Coronary artery (tissue), 2 donors: ENCODE data around the gene TTLL6.

Source experiments
- DNase-seq: peaks from one replicate; pipeline ENCODE4 v3.0.0-alpha.2; 2017; ENCODE audit warnings: low spot score
- H3K27ac ChIP-seq, 2 donors: fragments of 200-600 bp; sonication (generic); one replicate each; pipeline ENCODE4 v1.5.1; 2016 to 2019
- H3K4me3 ChIP-seq: fragments of 200-600 bp; sonication (generic); 2 replicates; pipeline ENCODE4 v1.5.1; 2016; ENCODE audit warnings: mild to moderate bottlenecking, moderate library complexity
- TF ChIP-seq, protein P1 (sequence below): fragments of 200-600 bp; sonication (generic); IDR thresholded peaks from one replicate; pipeline ENCODE4 v1.5.1; 2019; ENCODE audit warnings: antibody characterized with exemption

The TTLL6 gene

DNA sequence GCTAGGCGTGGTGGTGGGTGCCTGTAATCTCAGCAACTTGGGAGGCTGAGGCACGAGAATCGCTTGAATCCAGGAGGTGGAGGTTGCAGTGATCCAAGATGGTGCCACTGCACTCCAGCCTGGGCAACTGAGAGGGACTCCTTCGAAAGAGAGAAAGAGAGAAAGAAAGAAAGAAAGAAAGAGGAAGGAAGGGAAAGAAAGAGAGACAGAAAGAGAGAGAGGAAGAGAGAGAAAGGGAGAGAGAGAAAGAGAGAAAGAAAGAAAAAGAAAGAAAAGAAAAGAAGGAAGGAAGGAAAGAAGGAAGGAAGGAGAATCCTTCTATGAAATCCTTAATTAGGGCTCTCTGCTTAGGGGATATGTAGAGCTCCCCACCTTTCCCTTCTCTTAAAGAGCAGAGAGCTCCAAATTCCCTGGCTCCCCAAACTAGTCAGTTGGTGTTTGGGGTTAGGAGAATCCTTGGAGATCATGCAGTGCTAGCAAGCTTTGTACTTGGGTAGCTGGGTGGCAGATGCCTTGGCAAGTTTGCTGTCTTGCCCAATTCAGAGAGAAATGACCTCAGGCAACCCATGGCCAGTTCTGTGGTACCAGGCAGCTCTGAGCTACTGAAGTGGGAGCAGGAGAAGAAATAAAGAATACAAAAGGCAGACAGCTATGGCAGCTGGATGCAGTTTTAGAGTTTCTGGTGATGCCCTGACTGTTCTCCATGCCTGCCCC lies 79.5 kb downstream of the TTLL6 start:
- Histone ChIP-seq H3K4me3 (no peak overlapping the region), H3K27ac (no peak overlapping the region)
- TF ChIP-seq, protein P1, sequence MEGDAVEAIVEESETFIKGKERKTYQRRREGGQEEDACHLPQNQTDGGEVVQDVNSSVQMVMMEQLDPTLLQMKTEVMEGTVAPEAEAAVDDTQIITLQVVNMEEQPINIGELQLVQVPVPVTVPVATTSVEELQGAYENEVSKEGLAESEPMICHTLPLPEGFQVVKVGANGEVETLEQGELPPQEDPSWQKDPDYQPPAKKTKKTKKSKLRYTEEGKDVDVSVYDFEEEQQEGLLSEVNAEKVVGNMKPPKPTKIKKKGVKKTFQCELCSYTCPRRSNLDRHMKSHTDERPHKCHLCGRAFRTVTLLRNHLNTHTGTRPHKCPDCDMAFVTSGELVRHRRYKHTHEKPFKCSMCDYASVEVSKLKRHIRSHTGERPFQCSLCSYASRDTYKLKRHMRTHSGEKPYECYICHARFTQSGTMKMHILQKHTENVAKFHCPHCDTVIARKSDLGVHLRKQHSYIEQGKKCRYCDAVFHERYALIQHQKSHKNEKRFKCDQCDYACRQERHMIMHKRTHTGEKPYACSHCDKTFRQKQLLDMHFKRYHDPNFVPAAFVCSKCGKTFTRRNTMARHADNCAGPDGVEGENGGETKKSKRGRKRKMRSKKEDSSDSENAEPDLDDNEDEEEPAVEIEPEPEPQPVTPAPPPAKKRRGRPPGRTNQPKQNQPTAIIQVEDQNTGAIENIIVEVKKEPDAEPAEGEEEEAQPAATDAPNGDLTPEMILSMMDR = no peak
- DNase-seq = no peak

DNA sequence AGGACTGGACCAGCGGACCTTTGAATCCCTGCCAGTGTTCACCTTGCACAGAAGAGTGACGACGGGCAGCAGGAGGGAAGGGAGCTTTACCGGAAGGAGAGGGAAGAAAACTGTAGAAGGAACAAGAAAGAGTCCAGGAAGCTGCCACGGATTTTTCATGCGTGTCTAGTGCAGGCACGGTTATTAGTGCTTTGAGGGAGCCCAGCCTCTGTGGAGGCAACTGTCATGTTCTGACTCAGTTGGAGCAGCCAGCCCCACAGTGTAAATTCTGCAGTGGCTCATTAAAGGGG lies 82.0 kb downstream of the TTLL6 start:
- TF ChIP-seq, protein P1 = no peak
- DNase-seq = no peak
- H3K27ac ChIP-seq = no peak overlapping the region
- H3K4me3 ChIP-seq = no peak overlapping the region

DNA sequence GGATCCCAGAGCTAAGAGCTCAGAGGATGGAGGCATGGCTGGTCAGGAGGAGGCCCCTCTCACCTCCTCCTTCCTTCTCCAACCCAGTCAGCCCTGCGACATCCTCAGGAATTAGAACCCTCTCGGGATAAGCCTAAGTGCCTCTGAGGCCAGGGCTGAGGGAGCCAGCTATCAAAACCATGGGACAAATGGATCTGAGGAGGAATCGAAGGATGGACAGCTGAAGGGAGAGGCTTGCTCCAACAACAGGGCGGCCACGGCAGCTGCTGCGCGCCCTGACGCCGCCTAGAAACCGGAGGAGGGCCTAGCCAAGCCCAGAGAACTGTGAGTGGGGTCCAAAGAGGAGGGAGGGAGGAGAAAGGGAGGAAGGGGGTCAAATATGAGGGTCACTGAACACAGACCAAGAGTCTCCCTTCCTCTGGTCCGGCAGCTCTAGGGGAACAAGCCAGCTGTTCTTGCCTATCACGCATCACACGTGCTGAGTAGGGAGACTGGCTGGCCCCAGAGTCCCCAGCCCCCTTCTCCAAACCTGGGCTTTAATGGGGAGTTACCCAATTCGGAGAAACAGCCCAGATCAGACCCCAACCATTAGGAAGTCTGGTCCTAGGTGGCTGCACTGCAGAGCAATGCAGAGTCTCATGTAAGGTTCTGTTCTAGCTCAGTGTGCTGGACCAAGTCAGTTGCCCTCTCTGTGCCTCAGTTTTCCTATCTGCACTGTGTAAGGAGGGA lies 82.5 kb downstream of the TTLL6 start:
- H3K4me3 ChIP-seq = no peak overlapping the region
- TF ChIP-seq, protein P1 = no peak
- no peak for DNase-seq
- no peak overlapping the region for H3K27ac ChIP-seq

DNA sequence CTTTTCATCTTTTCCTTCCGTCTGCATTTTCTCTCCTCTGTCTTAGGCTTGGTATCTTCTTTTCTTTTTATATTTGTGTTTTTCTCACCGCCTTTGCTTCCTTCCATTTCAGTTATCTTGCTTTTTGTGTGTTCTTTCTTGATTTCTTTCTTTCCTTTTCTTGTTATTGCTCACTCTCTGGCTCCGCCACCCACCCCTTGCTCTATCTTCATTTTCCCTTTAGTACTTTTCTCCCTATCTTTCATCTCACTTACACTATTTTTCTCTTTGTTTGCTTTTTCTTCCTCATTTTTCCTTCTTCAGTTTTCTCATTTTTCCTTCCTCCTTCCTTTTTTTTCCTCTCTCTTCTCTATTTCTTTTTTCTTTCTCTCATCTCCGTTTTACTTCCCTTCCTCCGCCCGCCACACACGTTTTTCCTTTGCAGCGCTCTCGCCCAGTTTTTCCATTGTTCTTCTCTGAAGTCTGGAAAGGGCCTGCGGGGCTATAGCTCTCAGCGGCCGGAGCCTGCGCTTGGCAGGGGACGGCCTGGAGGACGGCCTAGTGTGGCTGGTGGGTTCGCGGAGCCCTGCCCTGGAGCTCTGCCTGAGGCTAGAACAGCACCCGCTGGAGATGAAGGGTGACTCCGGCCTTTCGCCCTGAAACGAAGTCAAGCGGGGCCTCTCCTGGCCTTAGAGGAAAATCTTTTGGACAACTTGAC lies 83.2 kb downstream of the TTLL6 start:
- no peak for DNase-seq
- Histone ChIP-seq H3K4me3 (no peak overlapping the region), H3K27ac (no peak overlapping the region)
- TF ChIP-seq, protein P1 = no peak

DNA sequence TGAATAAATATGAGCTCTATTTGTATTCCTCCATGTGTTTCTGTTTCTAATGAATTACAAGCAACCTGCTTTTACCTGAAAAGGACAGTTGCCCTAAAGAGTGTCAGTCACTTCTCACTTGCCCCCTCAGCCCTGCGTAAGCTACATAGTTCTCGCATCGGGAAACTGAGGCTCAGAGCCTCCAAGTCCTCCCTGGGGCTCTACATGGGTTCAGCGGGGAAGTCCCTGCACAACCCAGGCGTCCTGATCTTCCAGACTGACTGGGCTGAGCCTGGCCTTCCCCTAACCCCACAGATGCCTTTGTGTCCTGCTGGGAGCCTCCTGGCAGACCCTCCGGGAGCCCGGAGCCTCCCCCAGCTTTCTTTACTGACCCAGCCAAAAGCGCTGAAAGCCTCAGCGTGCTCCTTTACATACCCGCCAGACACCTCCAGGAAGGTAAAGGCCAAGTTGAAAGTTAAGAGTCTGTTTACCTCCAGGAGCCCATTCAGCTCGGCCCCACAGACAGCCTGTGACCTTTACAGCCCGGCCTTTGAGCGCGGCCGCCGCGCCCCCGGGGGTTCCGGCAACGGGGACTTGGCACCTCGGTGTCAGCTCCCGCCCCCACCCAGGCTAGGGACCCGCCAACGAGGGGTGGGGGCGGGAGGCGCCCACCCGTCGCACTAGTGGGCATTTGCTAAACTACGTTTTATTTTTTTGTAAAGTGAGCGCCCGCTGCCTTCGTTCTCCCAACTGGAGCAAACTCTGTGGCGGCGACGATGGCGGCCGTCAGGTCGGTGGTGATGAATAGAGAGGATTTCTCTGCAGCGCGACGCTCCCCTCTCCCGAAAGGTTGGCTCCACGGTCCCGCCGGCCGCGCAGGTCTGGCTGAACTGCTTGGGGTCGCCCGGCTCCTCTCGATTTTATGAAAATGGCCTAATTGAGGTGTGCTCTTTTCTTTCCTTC lies 84.1 kb downstream of the TTLL6 start:
- TF ChIP-seq, protein P1 = no peak
- Histone ChIP-seq H3K4me3 (no peak overlapping the region), H3K27ac (no peak overlapping the region)
- DNase-seq = no peak

DNA sequence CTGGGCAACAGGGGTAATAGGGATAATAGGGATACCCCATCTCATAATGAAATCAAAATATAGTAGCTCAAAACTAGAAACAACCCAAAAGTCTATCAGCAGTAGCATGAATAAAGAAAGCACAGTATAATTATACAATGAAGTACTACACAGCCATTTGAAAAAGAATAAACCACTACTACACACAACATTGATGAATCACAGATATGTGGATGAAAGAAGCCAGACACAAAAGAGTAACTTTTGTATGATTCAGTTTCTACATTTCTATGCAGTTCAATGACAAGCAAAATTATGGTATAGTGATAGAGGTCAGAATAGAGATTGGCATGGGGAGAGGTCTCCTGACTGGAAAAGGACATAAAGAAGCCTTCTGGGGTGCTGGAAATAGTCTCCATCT lies 85.7 kb downstream of the TTLL6 start:
- Histone ChIP-seq H3K27ac (no peak overlapping the region), H3K4me3 (no peak overlapping the region)
- no peak for DNase-seq
- TF ChIP-seq, protein P1 = no peak
